GM21381 (cell line): ENCODE data around the gene CCNQ.

Source experiments
- ATAC-seq: cut with Tn5 transposase; IDR thresholded peaks from one replicate; pipeline ENCODE4 v1.9.1; 2021; ENCODE audit warnings: mild to moderate bottlenecking, moderate library complexity; ENCODE audit not compliant: unreplicated experiment

The CCNQ gene

GRCh38 chrX:153598541-153599191 lies at the start of gene CCNQ:
Gene CCNQ (minus strand): TSS chrX:153599139. CDS start chrX:153599073, 66 bp downstream.
- peak; percentile 44 for ATAC-seq

GRCh38 chrX:153647461-153648357 lies 48.8 kb upstream of the CCNQ start:
- ATAC-seq: no peak

GRCh38 chrX:153646620-153647373 lies 47.9 kb upstream of the CCNQ start, which contains the start of gene DUSP9:
Gene DUSP9 (plus strand): TSS chrX:153647203. CDS start chrX:153647954, 751 bp downstream.
- no peak for ATAC-seq

- no peak for ATAC-seq
Measured at GRCh38 chrX:153645921-153646488, 47.1 kb upstream of the CCNQ start.

GRCh38 chrX:153645151-153645550 lies 46.2 kb upstream of the CCNQ start:
- ATAC-seq: no peak

GRCh38 chrX:153644356-153645125 lies 45.6 kb upstream of the CCNQ start:
- ATAC-seq: no peak

GRCh38 chrX:153643431-153644351 lies 44.8 kb upstream of the CCNQ start:
- no peak for ATAC-seq

- ATAC-seq: no peak
Measured at GRCh38 chrX:153642655-153643430, 43.9 kb upstream of the CCNQ start.

GRCh38 chrX:153642051-153642654 lies 43.2 kb upstream of the CCNQ start:
- no peak for ATAC-seq

GRCh38 chrX:153641627-153642026 lies 42.7 kb upstream of the CCNQ start:
- ATAC-seq: no peak

- no peak for ATAC-seq
Measured at GRCh38 chrX:153640736-153641575, 42.0 kb upstream of the CCNQ start.

- ATAC-seq: no peak
Measured at GRCh38 chrX:153640045-153640686, 41.2 kb upstream of the CCNQ start.

- no peak for ATAC-seq
Measured at GRCh38 chrX:153639177-153640044, 40.5 kb upstream of the CCNQ start.

GRCh38 chrX:153638436-153639176 lies 39.7 kb upstream of the CCNQ start:
- ATAC-seq: no peak

- no peak for ATAC-seq
Measured at GRCh38 chrX:153638041-153638371, 39.1 kb upstream of the CCNQ start.
